Coronary artery (tissue), 2 donors: ENCODE measurements around the gene C16orf54.
"Not testable (repeated sequence)": the region's sequence is repeated elsewhere in the genome, so short reads cannot be mapped to it uniquely, and the experiment has no call there.

Source experiments
- DNase-seq: peaks from one replicate; pipeline ENCODE4 v3.0.0-alpha.2; 2017; ENCODE audit warnings: low spot score
- H3K27ac ChIP-seq, 2 donors: fragments of 200-600 bp; sonication (generic); one replicate each; pipeline ENCODE4 v1.5.1; 2016 to 2019
- H3K4me3 ChIP-seq: fragments of 200-600 bp; sonication (generic); 2 replicates; pipeline ENCODE4 v1.5.1; 2016; ENCODE audit warnings: mild to moderate bottlenecking, moderate library complexity
- CTCF ChIP-seq: fragments of 200-600 bp; sonication (generic); IDR thresholded peaks from one replicate; pipeline ENCODE4 v1.5.1; 2019; ENCODE audit warnings: antibody characterized with exemption

C16orf54 gene

GRCh38 chr16:29775742-29776408 is 30.1 kb upstream of the C16orf54 start:
- no peak overlapping the region for H3K4me3 ChIP-seq
- no peak overlapping the region for H3K27ac ChIP-seq
- no peak for DNase-seq
- TF ChIP-seq CTCF: no peak

GRCh38 chr16:29774730-29775129 is 28.9 kb upstream of the C16orf54 start:
- no peak for DNase-seq
- no peak overlapping the region for H3K4me3 ChIP-seq
- no peak for TF ChIP-seq CTCF
- no peak overlapping the region for H3K27ac ChIP-seq

- DNase-seq, H3K27ac ChIP-seq, H3K4me3 ChIP-seq: not testable (repeated sequence)
Measured at GRCh38 chr16:29772330-29772729, 26.5 kb upstream of the C16orf54 start.

GRCh38 chr16:29770250-29770929 is 24.6 kb upstream of the C16orf54 start:
- no peak overlapping the region for H3K4me3 ChIP-seq
- no peak for DNase-seq
- no peak for TF ChIP-seq CTCF
- no peak overlapping the region for H3K27ac ChIP-seq

- TF ChIP-seq CTCF: no peak
- DNase-seq: no peak
- Histone ChIP-seq H3K4me3 (no peak overlapping the region), H3K27ac (no peak overlapping the region)
Measured at GRCh38 chr16:29769507-29769906, 23.7 kb upstream of the C16orf54 start.

GRCh38 chr16:29767062-29767461 is 21.3 kb upstream of the C16orf54 start:
- no peak for TF ChIP-seq CTCF
- DNase-seq: no peak
- no peak overlapping the region for H3K4me3 ChIP-seq
- no peak overlapping the region for H3K27ac ChIP-seq

GRCh38 chr16:29766571-29766970 is 20.8 kb upstream of the C16orf54 start:
- DNase-seq: no peak
- H3K4me3 ChIP-seq: no peak overlapping the region
- TF ChIP-seq CTCF: no peak
- H3K27ac ChIP-seq: no peak overlapping the region
